Thyroid gland (tissue), 4 donors: ENCODE results near the gene HBD. TPM values are rescaled to one million over a fixed set of nuclear protein-coding genes. Genes with fewer than 3 reads are reported as not detected.

Experiments used
- DNase-seq, 2 donors: peaks; one replicate each; pipeline ENCODE4 v3.0.0-alpha.2; 2019
- H3K27ac ChIP-seq, 3 donors: fragments of 200-600 bp; sonication (generic); 1 replicate in 2 of 3; 2 replicates in 1 of 3; pipeline ENCODE4 v1.5.1; 2016 to 2019; ENCODE audit warnings: mild to moderate bottlenecking in 1 of 3, moderate library complexity in 1 of 3
- H3K27me3 ChIP-seq: fragments of 200-600 bp; sonication (generic); one replicate; pipeline ENCODE4 v1.5.1; 2019
- H3K36me3 ChIP-seq, 2 donors: fragments of 200-600 bp; sonication (generic); one replicate each; pipeline ENCODE4 v1.5.1; 2016 to 2019
- H3K4me1 ChIP-seq, 2 donors: fragments of 200-600 bp; sonication (generic); one replicate each; pipeline ENCODE4 v1.5.1; 2017 to 2019
- H3K4me3 ChIP-seq, 3 donors: fragments of 200-600 bp; sonication (generic); replicated peaks in 1 of 3; 1 replicate in 2 of 3; 2 replicates in 1 of 3; pipeline ENCODE4 v1.5.1; 2016; ENCODE audit warnings: mild to moderate bottlenecking in 1 of 3
- H3K9me3 ChIP-seq: fragments of 200-600 bp; sonication (generic); one replicate; pipeline ENCODE4 v1.5.1; 2017
- POLR2A ChIP-seq, 2 donors: fragments of 450-650 bp; IDR thresholded peaks; one replicate each; pipeline ENCODE4 v1.6.1; 2017; ENCODE audit warnings: antibody characterized with exemption in 2 of 2, mild to moderate bottlenecking in 2 of 2, moderate library complexity in 1 of 2
- WGBS, 2 donors: methylation state at CpG; one replicate each; pipeline ENCODE4 v1.1.5; 2017; 5-methylcytosine and 5-hydroxymethylcytosine counted together
- intact Hi-C: fragments of 100-400 bp; cut with DNase I; formaldehyde crosslinking; loops from one replicate; pipeline ENCODE4 v1.15.1; 2023
- total RNA-seq, 4 donors: library from RNA; depleted of rRNA; stranded (reverse); fragments of >200 nt; gene quantifications; one replicate each; pipeline ENCODE4 v1.2.3, GENCODE V29; 2016
- TF ChIP-seq, protein P1 (sequence below), 6 experiments: fragments of 200-600 bp in 3 of 6; fragments of 450-650 bp in 3 of 6; sonication (generic) in 3 of 6; IDR thresholded peaks; one replicate each; pipeline ENCODE4 v1.5.1; 2016 to 2019; ENCODE audit warnings: antibody characterized with exemption in 6 of 6, mild to moderate bottlenecking in 2 of 6, inconsistent platforms in 1 of 6, moderate library complexity in 1 of 6

Gene HBD
- total RNA-seq, 4 donors from 2014 or later = 1.0 TPM; not detected in 3

DNA sequence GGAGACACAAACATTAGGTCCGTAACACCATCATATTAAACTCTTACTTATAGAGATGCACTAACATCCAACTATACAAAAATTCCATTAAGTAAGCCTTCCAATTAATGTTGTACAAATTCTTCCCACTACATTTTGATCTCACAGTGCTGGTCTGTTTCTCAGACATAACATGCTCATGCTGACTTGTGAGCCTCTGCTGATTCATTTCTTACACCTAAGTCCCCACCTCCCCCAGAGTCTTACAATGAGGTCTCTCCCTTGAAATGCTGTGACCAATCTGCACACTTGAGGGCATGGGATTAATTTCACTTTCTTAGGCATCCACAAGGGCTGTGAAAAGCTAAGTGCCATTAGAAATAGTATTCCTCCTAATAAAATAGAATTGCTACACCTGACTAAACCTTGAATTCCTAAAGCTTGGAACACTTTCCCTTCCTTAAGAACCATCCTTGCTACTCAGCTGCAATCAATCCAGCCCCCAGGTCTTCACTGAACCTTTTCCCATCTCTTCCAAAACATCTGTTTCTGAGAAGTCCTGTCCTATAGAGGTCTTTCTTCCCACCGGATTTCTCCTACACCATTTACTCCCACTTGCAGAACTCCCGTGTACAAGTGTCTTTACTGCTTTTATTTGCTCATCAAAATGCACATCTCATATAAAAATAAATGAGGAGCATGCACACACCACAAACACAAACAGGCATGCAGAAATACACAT lies 13.3 kb upstream of the HBD start:
- Histone ChIP-seq H3K27me3 (no peaks in the 10 kb centered on the region), H3K9me3 (no peaks in the 10 kb centered on the region), H3K36me3 (no peaks in the 10 kb centered on the region), H3K4me3 (no peak overlapping the region), H3K27ac (no peak overlapping the region), H3K4me1 (no peaks in the 10 kb centered on the region)
- no peak for DNase-seq
- TF ChIP-seq POLR2A (IDR thresholded peaks at IDR 0.05) = no peak
- TF ChIP-seq, protein P1, sequence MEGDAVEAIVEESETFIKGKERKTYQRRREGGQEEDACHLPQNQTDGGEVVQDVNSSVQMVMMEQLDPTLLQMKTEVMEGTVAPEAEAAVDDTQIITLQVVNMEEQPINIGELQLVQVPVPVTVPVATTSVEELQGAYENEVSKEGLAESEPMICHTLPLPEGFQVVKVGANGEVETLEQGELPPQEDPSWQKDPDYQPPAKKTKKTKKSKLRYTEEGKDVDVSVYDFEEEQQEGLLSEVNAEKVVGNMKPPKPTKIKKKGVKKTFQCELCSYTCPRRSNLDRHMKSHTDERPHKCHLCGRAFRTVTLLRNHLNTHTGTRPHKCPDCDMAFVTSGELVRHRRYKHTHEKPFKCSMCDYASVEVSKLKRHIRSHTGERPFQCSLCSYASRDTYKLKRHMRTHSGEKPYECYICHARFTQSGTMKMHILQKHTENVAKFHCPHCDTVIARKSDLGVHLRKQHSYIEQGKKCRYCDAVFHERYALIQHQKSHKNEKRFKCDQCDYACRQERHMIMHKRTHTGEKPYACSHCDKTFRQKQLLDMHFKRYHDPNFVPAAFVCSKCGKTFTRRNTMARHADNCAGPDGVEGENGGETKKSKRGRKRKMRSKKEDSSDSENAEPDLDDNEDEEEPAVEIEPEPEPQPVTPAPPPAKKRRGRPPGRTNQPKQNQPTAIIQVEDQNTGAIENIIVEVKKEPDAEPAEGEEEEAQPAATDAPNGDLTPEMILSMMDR (IDR thresholded peaks at IDR 0.05) = no peak
- 84 to 91% methylated on average over 3 of the region's 3 CpGs for whole genome bisulfite sequencing, 2 donors
- intact Hi-C loops = no loop called here

DNA sequence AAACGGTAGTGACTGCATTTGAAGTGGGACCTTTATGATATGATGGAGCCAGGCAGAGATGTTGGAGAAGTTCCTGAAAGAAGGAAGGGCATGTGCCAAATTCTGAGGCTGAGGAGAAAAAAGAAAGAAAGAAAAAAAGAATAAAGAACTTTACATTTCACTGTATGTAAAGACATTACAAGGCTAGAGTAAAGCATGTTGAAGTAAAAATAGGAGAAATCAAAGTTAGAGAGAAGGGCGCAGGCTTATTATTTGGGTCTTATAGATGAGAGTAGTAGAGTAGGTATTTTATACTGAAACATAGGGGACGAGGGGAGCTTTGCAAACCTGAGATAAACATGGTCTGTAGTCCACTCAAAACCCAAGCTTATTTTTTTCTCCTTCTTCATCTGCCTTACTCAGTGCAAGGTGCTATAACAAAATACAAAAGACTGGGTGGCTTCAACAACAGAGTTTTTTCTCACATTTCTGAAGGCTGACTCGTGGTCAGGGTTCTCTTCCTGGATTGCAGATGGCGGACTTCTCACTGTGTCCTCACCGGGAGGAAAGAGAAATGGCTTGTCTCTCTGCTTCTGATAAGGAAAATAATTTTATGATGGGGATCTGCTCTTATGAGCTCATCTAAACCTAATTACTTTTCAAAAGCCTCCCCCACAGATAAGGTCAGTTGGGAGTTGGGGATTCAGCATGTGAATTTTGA lies 12.6 kb upstream of the HBD start:
- DNase-seq = no peak
- Histone ChIP-seq H3K4me3 (no peak overlapping the region), H3K27ac (no peak overlapping the region), H3K9me3 (no peaks in the 10 kb centered on the region), H3K27me3 (no peaks in the 10 kb centered on the region), H3K4me1 (no peaks in the 10 kb centered on the region), H3K36me3 (no peaks in the 10 kb centered on the region)
- intact Hi-C loops = no loop called here
- TF ChIP-seq POLR2A (IDR thresholded peaks at IDR 0.05) = no peak
- TF ChIP-seq, protein P1 (IDR thresholded peaks at IDR 0.05) = no peak
- WGBS, 2 donors = 70 to 75% methylated on average over 6 of the region's 6 CpGs

DNA sequence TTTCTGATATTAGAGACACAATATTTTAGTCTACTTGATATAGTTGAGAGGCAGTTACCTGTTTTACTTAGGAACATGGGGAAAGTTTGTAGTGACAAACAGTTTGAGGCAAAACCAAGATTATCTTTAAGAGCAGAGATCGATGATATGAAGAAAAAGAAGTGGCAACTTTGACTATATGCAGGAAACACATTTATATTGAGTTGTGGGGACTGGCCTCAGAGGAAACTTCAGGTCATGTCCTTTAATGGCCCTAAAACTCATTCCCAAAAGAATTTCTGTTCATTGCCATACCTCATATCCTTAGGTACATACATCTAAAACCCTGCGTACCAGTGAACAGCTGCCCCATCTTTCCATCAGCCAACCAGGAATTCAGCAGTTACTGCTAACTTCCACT lies 10.9 kb upstream of the HBD start:
- 74 to 86% methylated on average over 2 of the region's 2 CpGs for WGBS, 2 donors
- intact Hi-C loops = no loop called here
- Histone ChIP-seq H3K27me3 (no peaks in the 10 kb centered on the region), H3K4me3 (no peak overlapping the region), H3K4me1 (no peaks in the 10 kb centered on the region), H3K9me3 (no peaks in the 10 kb centered on the region), H3K36me3 (no peaks in the 10 kb centered on the region), H3K27ac (no peak overlapping the region)
- TF ChIP-seq, protein P1 (IDR thresholded peaks at IDR 0.05) = no peak
- no peak for TF ChIP-seq POLR2A (IDR thresholded peaks at IDR 0.05)
- no peak for DNase-seq

DNA sequence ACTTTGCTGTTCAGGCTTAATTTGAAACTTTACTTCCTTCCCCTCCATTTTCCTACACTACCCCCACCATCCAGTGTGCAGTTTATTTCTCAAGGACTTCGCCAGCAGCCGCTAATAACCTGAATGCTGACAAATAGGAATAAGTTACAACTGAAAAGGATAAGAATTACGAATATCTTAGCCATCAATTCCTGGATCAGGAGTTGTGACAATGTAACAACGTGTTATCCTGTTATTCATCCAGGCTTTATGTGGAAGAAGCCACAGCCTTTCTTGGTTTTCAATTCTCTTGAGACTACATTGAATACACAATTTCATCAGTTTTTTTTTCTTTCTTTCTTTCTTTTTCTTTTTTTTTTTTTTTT lies 9.5 kb upstream of the HBD start:
- 82 to 83% methylated on average over 4 of the region's 4 CpGs for WGBS, 2 donors
- DNase-seq = no peak

More for the DNA sequence above, 9.5 kb upstream of the HBD start:
- Histone ChIP-seq H3K27ac (no peak overlapping the region), H3K36me3 (no peaks in the 10 kb centered on the region), H3K4me1 (no peaks in the 10 kb centered on the region), H3K27me3 (no peaks in the 10 kb centered on the region), H3K9me3 (no peaks in the 10 kb centered on the region), H3K4me3 (no peak overlapping the region)
- TF ChIP-seq, protein P1 (IDR thresholded peaks at IDR 0.05) = no peak
- TF ChIP-seq POLR2A (IDR thresholded peaks at IDR 0.05) = no peak
- intact Hi-C loops = no loop called here
